ENCODE measurements around the gene PRPF40A. TPM values are rescaled to one million over a fixed set of nuclear protein-coding genes. Genes with fewer than 3 reads are reported as not detected.

Gene PRPF40A
- total RNA-seq, 2 donors from 2014 or later: 190 to 222 TPM

DNA sequence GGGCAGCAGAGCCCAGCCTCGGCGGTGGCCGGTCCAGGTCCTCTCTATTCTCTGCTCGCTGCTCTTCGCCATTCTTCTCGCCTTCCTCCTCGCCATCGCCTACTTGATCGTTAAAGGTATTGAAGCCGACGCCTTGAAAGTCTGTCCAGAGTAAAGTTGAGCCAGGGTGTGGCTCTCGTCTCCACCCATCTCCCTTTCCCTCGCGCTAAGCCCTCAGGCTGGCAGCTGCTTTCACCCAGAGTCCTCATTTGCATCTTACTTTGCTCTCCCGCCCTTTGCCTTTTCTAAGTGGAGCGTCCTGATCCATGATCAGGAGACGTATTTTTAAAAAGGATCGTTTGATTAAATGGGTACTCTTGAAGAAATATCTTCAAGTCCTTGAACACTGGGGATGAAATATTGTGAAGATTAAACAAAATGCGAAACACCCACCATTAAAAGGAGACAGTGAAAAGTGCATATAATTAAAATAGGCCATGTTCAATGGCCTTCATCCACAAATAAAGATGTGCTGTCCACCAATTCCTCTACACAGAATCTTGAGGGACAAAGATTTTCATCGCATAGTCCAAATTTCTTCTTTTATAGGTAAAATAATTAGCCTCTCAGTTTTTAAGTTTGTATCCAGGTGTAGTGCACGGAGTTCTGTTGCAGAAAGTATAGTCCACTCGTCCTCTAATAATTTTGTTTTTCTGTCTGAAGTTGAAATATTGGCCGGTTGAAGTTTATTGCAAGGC is 1.8 kb upstream of the PRPF40A start:
- H3K36me3 ChIP-seq (ENCODE audit: control insufficient read depth, insufficient read depth, low read length): peaks cover 49% of the 10 kb centered on the region
- peak; percentile 82 for DNase-seq
- H3K4me3 ChIP-seq (ENCODE audit: low read length): peak overlapping the region; percentile 97
- WGBS, 2 experiments (ENCODE audit: insufficient coverage in 1 of 2, insufficient read length in 1 of 2): 0 to 1% methylated on average over 14 to 23 of the region's 23 CpGs
- Mint-ChIP-seq H3K9me3 (no peaks in the 10 kb centered on the region), H3K27me3 (ENCODE audit: insufficient read depth) (no peaks in the 10 kb centered on the region), H3K4me3 (peak overlapping the region; percentile 99), H3K4me1 (peaks cover 38% of the 10 kb centered on the region), H3K36me3 (ENCODE audit: low read depth) (peaks cover 30% of the 10 kb centered on the region), H3K27ac (peak overlapping the region; percentile 97)
- no peaks in the 10 kb centered on the region for H3K4me1 ChIP-seq (ENCODE audit: control insufficient read depth, insufficient read depth, low read length)
- H3K27ac ChIP-seq (ENCODE audit: low read depth, low read length): peak overlapping the region; percentile 96
- TF ChIP-seq, protein P1, sequence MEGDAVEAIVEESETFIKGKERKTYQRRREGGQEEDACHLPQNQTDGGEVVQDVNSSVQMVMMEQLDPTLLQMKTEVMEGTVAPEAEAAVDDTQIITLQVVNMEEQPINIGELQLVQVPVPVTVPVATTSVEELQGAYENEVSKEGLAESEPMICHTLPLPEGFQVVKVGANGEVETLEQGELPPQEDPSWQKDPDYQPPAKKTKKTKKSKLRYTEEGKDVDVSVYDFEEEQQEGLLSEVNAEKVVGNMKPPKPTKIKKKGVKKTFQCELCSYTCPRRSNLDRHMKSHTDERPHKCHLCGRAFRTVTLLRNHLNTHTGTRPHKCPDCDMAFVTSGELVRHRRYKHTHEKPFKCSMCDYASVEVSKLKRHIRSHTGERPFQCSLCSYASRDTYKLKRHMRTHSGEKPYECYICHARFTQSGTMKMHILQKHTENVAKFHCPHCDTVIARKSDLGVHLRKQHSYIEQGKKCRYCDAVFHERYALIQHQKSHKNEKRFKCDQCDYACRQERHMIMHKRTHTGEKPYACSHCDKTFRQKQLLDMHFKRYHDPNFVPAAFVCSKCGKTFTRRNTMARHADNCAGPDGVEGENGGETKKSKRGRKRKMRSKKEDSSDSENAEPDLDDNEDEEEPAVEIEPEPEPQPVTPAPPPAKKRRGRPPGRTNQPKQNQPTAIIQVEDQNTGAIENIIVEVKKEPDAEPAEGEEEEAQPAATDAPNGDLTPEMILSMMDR (conservative IDR thresholded peaks at IDR 0.05): no peak
- H3K27me3 ChIP-seq (ENCODE audit: control insufficient read depth, insufficient read depth, low read length, poor library complexity, severe bottlenecking): no peaks in the 10 kb centered on the region
- no peaks in the 10 kb centered on the region for H3K9me3 ChIP-seq (ENCODE audit: control insufficient read depth, low read length)
- H3K9ac ChIP-seq (ENCODE audit: extremely low read depth, low read length, poor library complexity, severe bottlenecking): peak overlapping the region; percentile 93

- Histone ChIP-seq H3K9ac (ENCODE audit: extremely low read depth, low read length, poor library complexity, severe bottlenecking) (peak within 1 kb of the TSS; percentile 93), H3K9me3 (ENCODE audit: control insufficient read depth, low read length) (no peaks in the 10 kb centered on the region), H3K27ac (ENCODE audit: low read depth, low read length) (peak within 1 kb of the TSS; percentile 96), H3K27me3 (ENCODE audit: control insufficient read depth, insufficient read depth, low read length, poor library complexity, severe bottlenecking) (no peaks in the 10 kb centered on the region), H3K36me3 (ENCODE audit: control insufficient read depth, insufficient read depth, low read length) (peaks cover 50% of the 10 kb centered on the region), H3K4me1 (ENCODE audit: control insufficient read depth, insufficient read depth, low read length) (no peaks in the 10 kb centered on the region), H3K4me3 (ENCODE audit: low read length) (peak within 1 kb of the TSS; percentile 97)
- TF ChIP-seq, protein P1 (conservative IDR thresholded peaks at IDR 0.05): no peak
- no peaks in the 10 kb centered on the region for H3K9me3 Mint-ChIP-seq
- H3K4me3 Mint-ChIP-seq: peak within 1 kb of the TSS; percentile 99
- peaks cover 33% of the 10 kb centered on the region for H3K36me3 Mint-ChIP-seq (ENCODE audit: low read depth)
- peak within 1 kb of the TSS; percentile 97 for H3K27ac Mint-ChIP-seq
- peaks cover 41% of the 10 kb centered on the region for H3K4me1 Mint-ChIP-seq
- DNase-seq: peak; percentile 98
- 0% methylated on average over 43 to 87 of the region's 87 CpGs for whole genome bisulfite sequencing, 2 experiments (ENCODE audit: insufficient coverage in 1 of 2, insufficient read length in 1 of 2)
- H3K27me3 Mint-ChIP-seq (ENCODE audit: insufficient read depth): no peaks in the 10 kb centered on the region
Observed at GRCh38 chr2:152718076-152718908, 1.0 kb upstream of the PRPF40A start, which contains the start of gene ARL6IP6. Gene ARL6IP6 (plus strand): TSS chr2:152718620. CDS start chr2:152718625, 5 bp downstream.

DNA sequence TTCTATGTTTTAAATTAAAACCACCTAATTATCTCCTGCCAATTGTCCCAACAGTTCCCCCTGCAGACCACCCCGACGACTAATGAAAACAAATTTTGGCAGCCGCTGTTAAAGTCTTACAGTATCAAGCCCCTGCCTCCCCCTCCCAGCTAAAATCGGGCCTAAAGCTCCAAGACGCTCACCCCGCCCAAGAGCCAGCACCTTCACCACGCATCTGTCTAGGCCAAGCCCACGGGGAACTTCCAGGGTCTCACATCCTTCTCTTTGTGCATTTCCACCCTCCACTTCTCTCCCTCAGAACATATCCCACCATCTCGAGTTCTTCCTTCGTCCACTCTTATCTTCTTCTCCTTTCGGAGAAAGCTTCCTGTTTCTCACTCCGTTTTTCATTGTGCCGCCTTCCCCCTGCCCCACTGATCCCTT is 445 bp downstream of the PRPF40A start:
- no peaks in the 10 kb centered on the region for H3K9me3 Mint-ChIP-seq
- Histone ChIP-seq H3K4me3 (ENCODE audit: low read length) (peak overlapping the region; percentile 97), H3K4me1 (ENCODE audit: control insufficient read depth, insufficient read depth, low read length) (no peaks in the 10 kb centered on the region), H3K27ac (ENCODE audit: low read depth, low read length) (peak overlapping the region; percentile 76), H3K36me3 (ENCODE audit: control insufficient read depth, insufficient read depth, low read length) (peaks cover 56% of the 10 kb centered on the region), H3K9me3 (ENCODE audit: control insufficient read depth, low read length) (peaks cover 2% of the 10 kb centered on the region), H3K9ac (ENCODE audit: extremely low read depth, low read length, poor library complexity, severe bottlenecking) (peak overlapping the region; percentile 93), H3K27me3 (ENCODE audit: control insufficient read depth, insufficient read depth, low read length, poor library complexity, severe bottlenecking) (no peaks in the 10 kb centered on the region)
- DNase-seq: no peak
- H3K4me1 Mint-ChIP-seq: peaks cover 38% of the 10 kb centered on the region
- TF ChIP-seq, protein P1 (conservative IDR thresholded peaks at IDR 0.05): no peak
- H3K36me3 Mint-ChIP-seq (ENCODE audit: low read depth): peaks cover 31% of the 10 kb centered on the region
- peak overlapping the region; percentile 97 for H3K27ac Mint-ChIP-seq
- 0% methylated on average over 3 to 13 of the region's 13 CpGs for WGBS, 2 experiments (ENCODE audit: insufficient coverage in 1 of 2, insufficient read length in 1 of 2)
- H3K4me3 Mint-ChIP-seq: peak overlapping the region; percentile 99
- H3K27me3 Mint-ChIP-seq (ENCODE audit: insufficient read depth): no peaks in the 10 kb centered on the region

All from endodermal cell (in vitro differentiated cells).